ENCODE data around the gene PIWIL4.

Gene PIWIL4

DNA sequence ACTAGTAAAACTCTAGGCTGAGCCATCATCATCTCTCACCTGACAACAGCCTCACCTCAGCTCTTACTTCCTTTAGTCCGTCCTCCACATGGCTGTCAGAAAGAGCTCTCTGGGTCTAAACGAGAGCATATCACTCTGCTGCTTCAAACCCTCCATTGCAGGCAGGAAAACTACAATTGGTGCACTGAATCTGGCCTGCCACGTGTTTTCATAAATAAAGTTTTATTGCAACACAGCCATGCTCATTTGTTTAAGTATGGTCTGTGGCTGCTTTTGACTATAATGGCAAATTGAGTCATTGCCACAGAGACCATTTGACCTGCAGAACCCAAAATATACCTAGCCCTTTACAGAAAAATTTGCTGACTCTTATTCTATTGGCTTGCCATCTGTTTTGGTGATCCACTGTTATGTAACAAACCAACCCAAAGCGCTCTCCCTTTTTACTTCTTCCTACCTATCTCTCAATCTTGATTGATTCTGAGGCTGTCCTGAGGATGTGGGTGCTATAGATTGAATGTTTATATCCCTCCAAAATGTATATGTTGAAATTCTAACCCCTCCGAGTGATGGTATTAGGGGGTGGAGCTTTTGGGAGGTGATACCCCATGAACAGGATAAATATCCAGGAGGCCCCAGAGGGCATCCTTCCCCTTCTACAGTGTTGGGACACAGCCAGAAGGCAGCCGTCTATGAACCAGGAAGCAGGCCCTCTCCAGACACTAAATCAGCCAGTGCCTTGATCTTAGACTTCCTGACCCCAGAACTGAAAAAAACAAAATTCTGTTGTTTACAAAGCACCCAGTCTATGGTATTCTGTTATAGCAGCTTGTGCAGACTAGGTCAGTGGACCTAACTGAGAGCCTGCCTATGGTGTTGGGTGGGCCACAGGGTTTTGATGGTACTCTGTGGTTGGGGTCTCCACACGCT lies 99.9 kb downstream of the PIWIL4 start:
- no peak for DNase-seq

DNA sequence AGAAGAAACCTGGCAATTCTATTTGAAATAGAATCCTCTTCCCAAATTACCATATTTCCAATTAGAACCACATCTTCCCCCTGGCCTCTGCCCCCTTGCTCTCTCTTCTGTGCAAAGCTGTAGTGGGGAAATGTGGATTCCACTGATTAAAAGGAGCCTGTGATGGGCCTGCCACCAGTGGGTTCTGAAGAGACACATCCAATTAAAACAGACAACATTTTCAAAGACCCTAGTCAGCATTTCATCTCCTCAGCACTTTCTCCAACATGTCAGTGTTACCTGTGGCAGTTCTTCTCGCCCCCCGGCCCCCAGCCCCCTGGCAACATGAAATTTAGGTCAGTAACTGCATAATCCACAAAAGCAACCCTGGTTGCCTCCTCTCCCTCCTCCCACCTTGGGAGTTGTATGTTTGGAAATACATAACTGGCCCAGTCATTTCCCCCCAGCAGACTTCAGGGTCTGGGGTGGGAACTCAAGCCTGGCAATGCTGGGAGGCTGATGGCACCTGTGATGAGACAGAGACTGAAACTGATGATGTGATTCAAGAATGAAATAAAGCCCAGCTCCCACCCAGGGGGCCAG lies 101.1 kb downstream of the PIWIL4 start:
- DNase-seq: no peak

DNA sequence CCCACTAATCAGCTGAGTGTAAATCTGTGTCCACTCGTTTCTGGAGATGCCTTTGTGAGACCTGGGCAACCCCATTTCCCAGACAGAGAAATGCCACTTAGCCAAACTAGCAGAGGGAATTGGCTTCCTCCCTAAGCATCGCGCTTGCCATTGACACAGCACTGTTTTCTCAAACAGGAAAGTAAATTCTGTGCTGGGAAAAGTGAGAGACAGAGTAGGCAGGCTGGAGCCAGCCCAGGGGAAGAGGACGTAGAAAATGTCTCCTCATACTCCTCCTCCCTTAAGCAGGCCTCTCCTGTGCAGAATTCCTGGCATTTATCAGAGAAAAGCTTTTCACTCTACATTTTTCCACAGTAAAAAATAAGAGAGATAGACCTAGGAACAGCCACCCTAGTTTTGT lies 101.9 kb downstream of the PIWIL4 start:
- no peak for DNase-seq

Data from midbrain (tissue), 1 donor.